Fibroblast of peridontal ligament (primary cell): ENCODE data around the gene WNT9A.
"Not testable (repeated sequence)": the region's sequence is repeated elsewhere in the genome, so short reads cannot be mapped to it uniquely, and the experiment has no call there.

ENCODE experiments used
- DNase-seq: peaks from one replicate; pipeline ENCODE4 v3.0.0-alpha.2; 2010; ENCODE audit errors: extremely low read depth

WNT9A gene, protein sequence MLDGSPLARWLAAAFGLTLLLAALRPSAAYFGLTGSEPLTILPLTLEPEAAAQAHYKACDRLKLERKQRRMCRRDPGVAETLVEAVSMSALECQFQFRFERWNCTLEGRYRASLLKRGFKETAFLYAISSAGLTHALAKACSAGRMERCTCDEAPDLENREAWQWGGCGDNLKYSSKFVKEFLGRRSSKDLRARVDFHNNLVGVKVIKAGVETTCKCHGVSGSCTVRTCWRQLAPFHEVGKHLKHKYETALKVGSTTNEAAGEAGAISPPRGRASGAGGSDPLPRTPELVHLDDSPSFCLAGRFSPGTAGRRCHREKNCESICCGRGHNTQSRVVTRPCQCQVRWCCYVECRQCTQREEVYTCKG

DNA sequence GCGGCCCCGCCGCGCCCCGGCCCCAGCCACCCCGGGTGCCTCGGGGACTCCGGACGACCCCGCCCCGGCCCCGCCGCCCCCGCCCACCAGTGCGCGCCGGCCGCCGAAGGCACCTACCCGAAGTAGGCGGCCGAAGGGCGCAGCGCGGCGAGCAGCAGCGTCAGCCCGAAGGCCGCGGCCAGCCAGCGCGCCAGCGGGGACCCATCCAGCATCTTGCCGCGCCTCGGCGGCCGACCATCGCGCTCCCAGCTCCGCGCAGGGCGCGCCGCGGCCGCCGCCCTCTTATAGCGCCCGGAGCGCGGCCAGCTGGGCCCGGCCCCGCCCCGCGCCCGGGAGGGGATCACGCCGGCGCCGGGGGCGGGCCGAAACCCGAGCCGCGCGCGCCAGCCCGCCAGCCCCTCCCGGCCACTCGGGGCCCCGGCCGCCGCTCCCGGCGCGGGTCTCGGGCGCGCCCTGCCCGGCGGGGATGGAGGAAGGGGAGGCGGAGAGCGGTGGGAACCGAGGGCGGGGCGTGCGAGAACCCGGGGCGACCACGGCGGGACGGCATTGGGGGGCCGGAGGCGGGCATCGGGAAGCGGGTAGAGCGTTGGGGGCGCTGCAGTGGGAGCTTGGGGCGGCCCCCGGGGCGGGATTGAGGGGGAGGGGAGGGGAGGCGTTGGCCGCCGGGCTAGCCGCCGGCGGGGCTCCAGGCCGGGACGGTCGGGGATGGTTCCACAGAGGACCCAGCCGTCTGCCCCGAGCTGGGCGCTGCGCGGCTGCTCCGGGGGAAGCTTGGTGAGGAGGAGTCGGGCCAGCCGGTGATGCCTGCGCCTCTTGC, at the start of gene WNT9A:
Gene WNT9A (minus strand): TSS at position 257 of the 817 bp plus-strand sequence. CDS start 45 bp downstream, at position 212.
- DNase-seq, result peak; percentile 47

DNA sequence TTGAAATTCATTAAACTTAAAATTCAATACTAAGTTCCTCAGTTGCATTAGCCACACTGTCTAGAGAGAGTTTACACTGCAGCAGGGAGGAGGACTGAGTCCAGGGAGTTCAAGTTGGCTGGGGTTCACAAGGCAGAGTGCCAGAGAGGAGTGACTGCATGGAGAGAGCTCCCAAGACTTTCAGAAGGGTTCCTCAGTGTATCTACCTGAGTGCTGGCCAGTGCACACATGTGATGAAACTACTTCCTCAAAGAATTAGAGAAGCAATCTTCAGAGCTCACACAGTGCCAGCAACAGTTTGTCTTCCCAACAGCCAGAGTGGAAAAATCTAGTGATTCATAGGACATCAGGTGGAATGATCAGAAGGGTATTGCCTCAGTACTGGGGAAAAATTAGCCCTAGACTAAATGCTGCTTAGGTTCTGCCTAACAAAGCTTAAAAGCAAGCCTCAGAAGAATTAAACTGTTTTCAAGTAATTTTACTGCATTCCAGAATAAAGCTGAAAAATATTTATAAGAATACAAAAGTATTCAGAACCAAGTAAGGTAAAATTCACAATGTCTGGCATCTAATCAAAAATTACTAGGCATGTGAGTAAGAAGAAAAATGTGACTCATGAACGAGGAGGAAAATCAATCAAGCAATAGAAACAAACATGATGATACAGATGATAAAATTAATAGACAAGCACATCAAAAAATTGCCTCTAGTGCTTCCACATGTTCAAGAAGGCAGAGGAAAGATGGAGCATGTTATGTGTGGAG, 48.6 kb upstream of the WNT9A start:
- DNase-seq, result no peak

DNA sequence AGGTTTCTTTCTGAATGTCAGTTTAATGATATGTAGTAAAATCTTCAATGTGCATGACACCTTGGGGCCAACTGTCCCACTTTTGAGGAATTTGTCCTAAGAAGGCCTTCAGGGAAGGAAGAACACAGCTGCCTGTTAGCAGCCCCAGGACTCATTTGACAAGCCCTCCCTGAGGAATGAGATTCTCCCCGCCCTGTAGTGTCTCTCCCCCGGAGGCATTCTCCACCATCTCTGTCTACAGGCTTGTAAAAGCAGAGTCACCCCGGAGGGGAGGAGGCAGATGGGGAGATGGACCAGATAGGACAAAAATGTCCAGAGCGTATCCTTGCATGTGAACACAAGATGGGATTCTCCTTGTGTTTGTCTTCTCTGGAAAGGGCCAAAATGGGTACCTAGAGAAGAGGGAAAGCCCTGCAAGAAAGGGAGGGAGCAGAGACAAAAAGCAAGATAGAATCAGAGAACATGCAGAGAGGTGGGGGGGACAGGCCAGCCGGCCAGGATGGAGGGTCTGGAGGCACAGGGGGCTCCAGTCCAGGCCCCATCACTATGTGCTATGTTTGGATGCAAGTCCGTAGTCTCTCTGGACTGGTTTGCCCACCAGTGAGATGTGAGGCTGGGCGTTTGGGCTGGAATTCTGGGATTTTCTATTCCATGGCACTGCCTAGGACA, 47.0 kb upstream of the WNT9A start:
- no peak for DNase-seq

DNA sequence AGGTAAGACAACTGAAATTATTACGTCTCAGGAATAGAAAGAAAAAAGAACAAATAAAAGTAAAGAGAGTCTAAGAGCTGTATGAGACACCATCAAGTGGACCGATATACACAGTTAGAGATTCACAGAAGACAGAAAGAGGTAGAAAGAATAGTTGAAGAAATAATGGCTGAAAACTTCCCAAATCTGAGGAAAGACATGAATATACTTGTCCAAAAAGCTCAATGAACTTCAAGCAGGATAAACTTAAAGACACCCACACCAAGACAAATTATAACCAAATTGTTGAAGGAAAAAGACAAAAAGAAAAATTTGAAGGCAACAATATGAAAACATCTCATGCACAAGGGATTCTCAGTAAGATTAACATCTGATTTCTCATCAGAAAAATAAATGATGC, 39.4 kb upstream of the WNT9A start:
- DNase-seq, result no peak

DNA sequence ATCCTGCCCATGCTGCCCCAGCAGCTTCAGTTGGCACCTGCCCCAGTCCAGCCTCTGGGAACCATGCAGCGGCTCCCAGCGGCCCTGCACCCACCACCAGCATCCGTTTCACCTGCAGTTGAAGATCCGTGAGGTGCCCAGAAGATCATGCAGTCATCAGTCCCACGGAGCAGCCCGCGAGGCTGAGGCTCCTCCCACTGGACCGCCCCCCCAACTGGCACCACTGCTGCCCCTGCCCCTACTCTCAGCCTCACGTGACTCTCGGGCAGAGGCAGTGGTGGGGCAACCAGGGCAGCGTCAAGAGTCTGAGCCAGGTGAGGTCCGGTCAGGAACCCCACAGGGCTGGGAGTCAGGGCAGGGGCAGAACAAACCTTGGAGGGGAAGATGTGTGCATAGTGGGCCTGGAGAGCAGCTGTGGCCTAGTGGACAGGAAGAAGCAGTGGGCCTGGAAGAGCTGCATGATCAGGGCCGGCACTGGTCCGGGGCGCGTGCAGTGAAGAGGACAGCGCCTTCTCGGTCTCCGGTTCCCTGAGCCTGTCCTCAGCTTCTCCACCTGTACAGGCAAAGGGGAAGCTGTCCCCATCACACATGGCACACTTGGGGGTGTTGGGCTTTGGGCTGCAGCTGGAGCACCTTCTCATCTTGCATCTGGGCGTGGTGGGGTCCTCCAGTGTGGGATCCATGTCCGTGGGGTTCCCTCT, 28.0 kb upstream of the WNT9A start:
- DNase-seq, result not testable (repeated sequence)

DNA sequence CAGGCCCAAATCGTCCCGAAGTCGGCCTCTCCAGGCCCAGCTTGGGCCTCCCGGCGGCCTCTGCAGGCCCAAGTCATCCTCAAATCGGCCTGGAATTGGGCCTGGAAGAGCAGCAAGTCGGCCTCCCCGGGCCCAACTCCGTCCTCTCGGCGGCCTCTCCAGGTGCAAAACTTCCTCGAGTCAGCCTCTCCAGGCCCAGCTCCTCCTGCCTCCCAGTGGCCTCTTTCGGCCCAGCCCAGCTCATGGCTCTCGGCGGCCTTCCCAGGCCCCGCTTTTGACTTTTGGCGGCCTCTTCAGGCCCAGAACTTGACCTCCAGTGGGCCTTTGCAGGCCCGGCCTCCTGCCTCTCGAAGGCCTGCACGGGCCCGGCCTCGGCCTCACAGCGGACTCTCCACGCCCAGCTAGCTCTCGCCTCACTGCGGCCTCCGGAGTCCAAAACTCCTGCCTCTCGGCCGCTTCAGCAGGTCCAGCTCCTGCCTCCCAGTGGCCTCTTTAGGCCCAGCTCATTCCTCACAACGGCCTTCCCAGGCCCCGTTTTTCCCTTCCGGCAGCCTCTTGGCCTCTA, 26.1 kb upstream of the WNT9A start:
- not testable (repeated sequence) for DNase-seq

DNA sequence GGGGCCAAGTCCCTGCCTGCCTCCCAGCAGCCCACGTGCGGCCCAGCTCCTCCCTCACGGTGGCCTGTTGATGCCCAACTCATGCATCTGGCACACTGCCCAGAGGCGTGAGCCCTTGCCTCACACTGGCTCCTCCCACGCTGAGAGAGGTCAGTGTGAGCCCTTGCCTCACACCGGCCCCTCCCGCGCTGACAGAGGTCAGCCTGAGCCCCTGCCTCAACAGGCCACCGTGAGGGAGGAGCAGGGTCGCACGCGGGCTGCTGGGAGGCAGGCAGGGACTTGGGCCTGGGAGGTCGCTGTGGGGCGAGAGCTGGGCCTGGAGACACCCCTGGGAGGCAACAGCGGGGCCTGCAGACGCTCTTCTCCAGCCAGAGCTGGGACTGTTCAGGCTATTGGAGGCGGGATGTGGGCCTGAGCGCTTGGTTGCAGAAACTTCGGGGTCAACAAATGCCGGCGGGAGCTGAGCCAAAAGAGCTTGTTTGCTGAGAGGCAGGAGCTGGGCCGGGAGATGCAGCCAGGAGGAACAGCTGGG, 25.2 kb upstream of the WNT9A start:
- DNase-seq, result not testable (repeated sequence)

DNA sequence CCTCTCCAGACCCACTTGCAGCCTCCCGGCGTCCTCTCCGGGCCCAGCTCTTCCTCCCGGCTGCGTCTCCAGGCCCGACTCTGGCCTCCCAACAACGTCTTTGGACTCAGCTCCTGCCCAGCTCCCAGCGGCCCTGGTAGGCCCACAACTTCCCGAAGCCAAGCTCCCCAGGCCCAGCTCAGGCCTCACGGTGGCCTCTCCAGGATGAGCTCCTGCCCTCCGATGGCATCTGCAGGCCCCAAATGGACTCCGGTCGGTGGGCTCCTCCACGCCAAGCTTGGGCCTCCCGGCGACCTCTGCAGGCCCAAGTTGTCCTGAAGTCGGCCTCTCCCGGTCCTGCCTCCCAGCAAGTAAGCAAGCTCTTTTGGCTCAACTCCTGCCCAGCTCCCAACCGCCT, 24.5 kb upstream of the WNT9A start:
- DNase-seq, result not testable (repeated sequence)

DNA sequence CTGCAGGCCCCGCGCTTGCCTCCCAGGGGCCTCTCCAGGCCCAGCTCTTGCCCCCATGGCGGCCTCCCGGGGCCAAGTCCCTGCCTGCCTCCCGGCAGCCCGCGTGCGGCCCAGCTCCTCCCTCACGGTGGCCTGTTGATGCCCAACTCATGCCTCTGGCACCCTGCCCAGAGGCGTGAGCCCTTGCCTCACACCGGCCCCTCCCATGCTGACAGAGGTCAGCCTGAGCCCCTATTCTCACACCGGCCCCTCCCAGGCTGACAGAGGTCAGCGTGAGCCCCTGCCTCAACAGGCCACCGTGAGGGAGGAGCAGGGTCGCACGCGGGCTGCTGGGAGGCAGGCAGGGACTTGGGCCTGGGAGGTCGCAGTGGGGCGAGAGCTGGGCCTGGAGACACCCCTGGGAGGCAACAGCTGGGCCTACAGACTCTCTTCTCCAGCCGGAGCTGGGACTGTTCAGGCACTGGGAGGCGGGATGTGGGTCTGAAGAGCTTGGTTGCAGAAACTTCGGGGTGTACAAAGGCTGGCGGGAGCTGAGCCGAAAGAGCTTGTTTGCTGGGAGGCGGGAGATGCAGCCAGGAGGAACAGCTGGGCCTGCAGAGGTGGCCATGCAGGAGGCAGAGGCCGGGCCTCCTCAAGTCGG, 24.0 kb upstream of the WNT9A start:
- DNase-seq, result not testable (repeated sequence)

DNA sequence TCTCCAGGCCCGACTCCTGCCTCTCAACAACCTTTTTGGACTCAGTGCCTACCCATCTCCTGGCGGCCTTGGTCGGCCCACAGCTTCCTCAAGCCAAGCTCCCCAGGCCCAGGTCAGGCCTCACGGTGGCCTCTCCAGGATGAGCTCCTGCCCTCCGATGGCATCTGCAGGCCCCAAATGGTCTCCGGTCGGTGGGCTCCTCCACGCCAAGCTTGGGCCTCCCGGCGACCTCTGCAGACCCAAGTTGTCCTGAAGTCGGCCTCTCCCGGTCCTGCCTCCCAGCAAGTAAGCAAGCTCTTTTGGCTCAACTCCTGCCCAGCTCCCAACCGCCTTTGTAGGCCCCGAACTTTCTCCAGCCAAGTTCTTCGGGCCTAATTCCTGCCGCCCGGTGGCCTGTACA, 23.5 kb upstream of the WNT9A start:
- not testable (repeated sequence) for DNase-seq

DNA sequence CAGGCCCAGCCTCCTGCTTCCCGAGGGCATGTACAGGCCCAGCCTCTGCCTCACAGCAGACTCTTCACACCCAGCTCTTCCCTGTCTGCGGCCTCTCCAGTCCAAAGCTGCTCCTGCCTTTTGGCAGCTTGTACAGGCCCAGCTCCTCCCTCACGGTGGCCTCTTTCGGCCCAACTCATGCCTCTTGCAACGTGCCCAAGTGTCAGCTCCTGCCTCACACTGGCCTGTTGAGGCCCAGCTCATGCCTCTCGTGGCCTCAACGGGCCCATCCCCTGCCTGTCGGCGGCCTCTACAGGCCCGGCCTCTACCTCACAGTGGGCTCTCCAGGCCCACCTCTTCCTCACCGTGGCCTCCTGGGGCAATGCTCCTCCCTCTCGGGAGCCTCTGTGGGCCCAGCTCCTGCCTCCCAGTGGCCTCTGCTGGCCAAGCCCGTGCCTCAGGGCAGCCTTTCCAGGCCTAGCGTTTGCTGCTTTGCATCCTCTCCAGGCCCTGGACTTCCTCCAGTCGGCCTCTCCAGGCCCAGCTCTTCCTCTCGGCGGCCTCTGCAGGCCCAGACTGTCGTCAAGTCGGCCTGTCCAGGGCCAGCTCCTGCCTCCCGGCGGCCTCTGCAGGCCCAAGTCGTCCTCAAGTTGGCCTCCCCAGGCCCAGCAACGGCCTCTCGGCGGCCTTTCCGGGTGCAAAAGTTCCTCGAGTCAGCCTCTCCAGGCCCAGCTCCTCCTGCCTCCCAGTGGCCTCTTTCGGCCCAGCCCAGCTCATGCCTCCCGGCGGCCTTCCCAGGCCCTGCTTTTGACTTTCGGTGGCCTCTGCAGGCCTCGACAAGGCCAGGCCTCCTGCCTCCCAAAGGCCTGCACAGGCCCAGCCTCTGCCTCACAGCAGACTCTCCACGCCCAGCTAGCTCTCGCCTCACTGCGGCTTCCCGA, 22.6 kb upstream of the WNT9A start:
- not testable (repeated sequence) for DNase-seq

DNA sequence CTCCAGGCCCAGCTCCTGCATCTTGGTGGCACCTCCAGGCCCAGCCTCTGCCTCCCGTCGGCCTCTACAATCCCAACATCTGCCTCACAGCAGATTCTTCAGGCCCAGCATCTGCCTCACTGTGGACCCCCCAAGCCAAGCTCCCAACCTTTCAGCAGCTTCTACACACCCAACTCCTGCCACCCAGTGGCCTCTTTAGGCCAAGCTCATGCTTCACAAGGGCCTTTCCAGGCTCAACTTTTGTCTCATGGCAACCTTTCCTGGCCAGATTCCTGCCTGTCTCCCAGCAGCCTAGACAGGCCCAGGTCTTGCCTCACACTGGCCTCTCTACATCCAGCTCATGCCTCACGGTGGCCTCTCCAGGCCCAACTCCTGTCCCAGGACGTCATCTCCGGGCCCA, 20.1 kb upstream of the WNT9A start:
- not testable (repeated sequence) for DNase-seq

DNA sequence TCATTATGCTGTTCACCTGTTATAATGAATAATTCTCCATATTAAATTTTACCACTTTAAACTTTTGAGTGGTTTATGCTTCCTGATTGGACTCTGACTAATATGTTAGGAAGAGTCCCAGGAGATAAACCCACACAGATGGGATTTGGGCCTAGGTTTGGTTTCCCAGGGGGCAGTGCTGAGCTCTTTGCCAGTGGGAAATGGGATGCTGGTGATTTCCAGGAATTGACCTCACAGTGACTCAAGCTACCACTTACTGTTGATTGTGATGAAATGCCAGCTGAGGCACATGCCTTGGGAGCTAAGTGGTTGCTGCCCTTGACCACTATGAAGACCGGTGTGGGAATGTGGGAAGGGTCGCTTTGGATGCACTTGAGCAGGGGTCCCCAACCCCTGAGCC, 19.0 kb upstream of the WNT9A start:
- peak; percentile 65 for DNase-seq

DNA sequence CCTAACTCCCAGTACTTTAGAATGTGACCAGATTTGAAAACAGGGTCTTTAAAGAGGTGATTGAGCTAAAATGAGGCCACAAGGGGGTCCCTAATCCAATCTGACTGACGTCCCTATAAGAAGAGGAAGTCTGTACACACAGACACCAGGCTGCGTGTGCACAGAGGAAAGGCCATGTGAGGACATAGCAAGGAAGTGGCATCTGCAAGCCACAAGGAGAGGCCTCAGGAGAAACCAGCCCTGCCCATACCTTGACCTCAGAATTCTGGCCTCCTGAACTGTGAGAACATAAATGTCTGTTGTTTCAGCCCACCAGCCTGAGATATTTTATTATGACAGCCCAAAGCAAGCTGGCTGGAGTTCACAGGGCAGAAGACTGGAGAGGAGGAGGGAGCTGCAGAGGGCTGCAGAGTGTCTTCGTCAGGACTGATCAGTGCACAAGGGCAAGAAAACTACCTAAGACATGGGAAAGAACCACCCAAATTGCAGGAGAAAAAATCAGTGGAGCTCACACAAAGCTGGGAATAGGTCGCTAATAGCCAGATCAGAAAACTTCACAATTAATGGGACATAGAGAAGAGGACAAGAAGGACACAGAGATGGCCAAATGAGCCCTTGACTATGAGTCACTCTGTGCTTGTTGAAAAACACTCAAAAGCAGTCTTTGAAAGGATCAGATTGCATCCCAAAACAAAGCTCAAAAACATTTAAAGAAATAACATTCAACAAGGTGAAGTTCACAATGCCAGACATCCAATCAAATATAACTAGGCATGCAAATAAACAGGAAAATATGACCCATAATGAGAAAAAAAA, 14.1 kb upstream of the WNT9A start:
- DNase-seq, result no peak

DNA sequence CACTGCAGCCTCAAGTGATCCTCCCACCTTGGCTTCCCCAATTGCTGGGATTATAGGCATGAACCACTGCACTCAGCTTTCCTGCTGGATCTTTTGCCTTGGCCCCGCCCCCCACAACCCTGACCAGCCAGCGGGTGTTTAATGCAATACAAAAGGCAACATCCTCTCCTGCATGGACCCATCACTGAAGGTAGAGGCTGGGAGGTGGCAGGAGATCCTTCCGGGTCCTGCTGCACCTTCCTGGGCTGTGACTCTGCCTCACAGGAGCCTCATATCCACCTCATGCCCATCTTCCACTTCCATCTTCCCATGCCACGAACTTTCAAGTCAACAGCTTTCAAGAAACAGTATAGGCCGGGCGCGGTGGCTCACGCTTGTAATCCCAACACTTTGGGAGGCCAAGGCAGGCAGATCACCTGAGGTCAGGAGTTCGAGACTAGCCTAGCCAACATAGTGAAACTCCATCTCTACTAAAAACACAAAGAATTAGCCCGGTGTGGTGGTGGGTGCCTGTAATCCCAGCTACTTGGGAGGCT, 11.7 kb upstream of the WNT9A start:
- DNase-seq, result no peak

DNA sequence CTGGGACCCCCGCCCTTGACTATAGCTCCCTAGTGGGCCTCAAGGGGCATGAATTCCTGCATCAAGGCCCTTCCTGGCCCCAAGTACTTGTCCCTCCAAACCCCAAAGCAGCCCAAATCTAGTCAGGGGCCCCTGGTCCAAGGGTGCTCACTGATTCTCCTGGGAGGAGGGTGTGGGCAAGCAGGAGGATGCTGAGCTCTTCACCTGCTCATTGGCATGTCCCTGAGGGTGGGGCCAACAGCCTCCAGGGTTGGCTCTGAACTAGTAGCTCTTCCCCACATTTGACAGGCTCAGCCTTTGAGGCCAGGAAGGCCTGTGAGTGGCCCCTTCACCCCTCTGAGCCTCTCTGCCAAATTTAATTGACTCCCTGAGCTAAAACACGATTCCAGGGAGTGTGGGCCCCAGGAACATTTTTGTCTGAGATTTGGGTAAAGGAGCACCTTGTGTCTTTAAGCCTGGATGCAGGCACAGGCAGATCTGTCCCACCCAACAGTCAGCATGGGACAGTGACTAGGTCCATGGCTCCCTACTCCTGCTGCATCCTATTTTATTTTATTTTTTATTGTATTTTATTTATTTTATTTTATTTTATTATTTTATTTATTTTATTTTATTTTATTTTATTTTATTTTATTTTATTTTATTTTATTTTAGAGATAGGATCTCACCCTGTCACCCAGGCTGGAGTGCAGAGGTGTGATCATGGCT, 11.0 kb upstream of the WNT9A start:
- DNase-seq, result no peak

DNA sequence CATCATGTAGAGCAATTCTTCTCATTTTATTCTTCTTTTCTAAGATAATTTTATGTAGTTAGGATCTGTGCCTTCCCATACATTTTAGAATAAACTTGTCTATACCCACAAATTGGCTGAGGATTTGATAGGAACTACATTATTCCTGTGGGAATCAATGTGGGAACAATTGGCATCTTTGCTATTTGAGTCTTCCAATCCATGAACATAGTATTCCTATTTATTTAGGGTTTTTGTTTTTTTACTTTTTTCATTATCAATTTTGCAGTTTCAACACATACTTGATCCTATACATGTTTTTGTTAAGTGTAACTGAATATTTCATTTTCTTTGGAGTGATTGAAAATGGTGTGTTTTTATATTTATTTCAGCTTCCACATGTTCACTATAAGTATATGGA, 8.1 kb upstream of the WNT9A start:
- no peak for DNase-seq
